ENCODE measurements around the gene QSOX1.
A peak's percentile ranks its signal among the peaks of the same experiment; 100 is the strongest.

The QSOX1 gene

GRCh38 chr1:180236698-180237509, 82.2 kb downstream of the QSOX1 start:
- peaks cover 100% of the 10 kb centered on the region for H3K27me3 ChIP-seq (ENCODE audit: insufficient read depth, insufficient read length)
- peaks cover 27% of the 10 kb centered on the region for H3K4me1 ChIP-seq (ENCODE audit: insufficient read depth, insufficient read length)
- DNase-seq (ENCODE audit: low read depth, low spot score): no peak
- no peak for TF ChIP-seq ZNF274 (IDR thresholded peaks at IDR 0.05; ENCODE audit: low read depth, low read length)
- peak; percentile 82 for TF ChIP-seq SUZ12 (IDR thresholded peaks at IDR 0.05; ENCODE audit: extremely low read depth, insufficient read depth, insufficient read length)
- no peak for TF ChIP-seq YY1 (IDR thresholded peaks at IDR 0.05; ENCODE audit: insufficient read depth, insufficient read length)
- no peak overlapping the region for H3K4me3 ChIP-seq (ENCODE audit: insufficient read length, low read depth)
- H3K9ac ChIP-seq (ENCODE audit: insufficient read length, low read depth): no peak overlapping the region
- H3K9me3 ChIP-seq (ENCODE audit: insufficient read depth, low read length): no peaks in the 10 kb centered on the region
- H3K36me3 ChIP-seq (ENCODE audit: insufficient read depth, insufficient read length, low read length): no peaks in the 10 kb centered on the region

- Histone ChIP-seq H3K27me3 (ENCODE audit: insufficient read depth, insufficient read length) (peaks cover 95% of the 10 kb centered on the region), H3K4me3 (ENCODE audit: insufficient read length, low read depth) (no peak overlapping the region), H3K9ac (ENCODE audit: insufficient read length, low read depth) (no peak overlapping the region), H3K9me3 (ENCODE audit: insufficient read depth, low read length) (no peaks in the 10 kb centered on the region), H3K36me3 (ENCODE audit: insufficient read depth, insufficient read length, low read length) (no peaks in the 10 kb centered on the region), H3K4me1 (ENCODE audit: insufficient read depth, insufficient read length) (peaks cover 16% of the 10 kb centered on the region)
- no peak for DNase-seq (ENCODE audit: low read depth, low spot score)
- no peak for TF ChIP-seq SUZ12 (IDR thresholded peaks at IDR 0.05; ENCODE audit: extremely low read depth, insufficient read depth, insufficient read length)
- no peak for TF ChIP-seq ZNF274 (IDR thresholded peaks at IDR 0.05; ENCODE audit: low read depth, low read length)
- no peak for TF ChIP-seq YY1 (IDR thresholded peaks at IDR 0.05; ENCODE audit: insufficient read depth, insufficient read length)
These were observed 83.3 kb downstream of the QSOX1 start for GRCh38 chr1:180237869-180238476.

GRCh38 chr1:180238675-180239074, 84.0 kb downstream of the QSOX1 start:
- H3K9ac ChIP-seq (ENCODE audit: insufficient read length, low read depth): no peak overlapping the region
- H3K4me1 ChIP-seq (ENCODE audit: insufficient read depth, insufficient read length): peaks cover 11% of the 10 kb centered on the region
- DNase-seq (ENCODE audit: low read depth, low spot score): no peak
- no peaks in the 10 kb centered on the region for H3K9me3 ChIP-seq (ENCODE audit: insufficient read depth, low read length)
- H3K4me3 ChIP-seq (ENCODE audit: insufficient read length, low read depth): no peak overlapping the region
- TF ChIP-seq YY1 (IDR thresholded peaks at IDR 0.05; ENCODE audit: insufficient read depth, insufficient read length) (no peak), SUZ12 (IDR thresholded peaks at IDR 0.05; ENCODE audit: extremely low read depth, insufficient read depth, insufficient read length) (peak; percentile 4), ZNF274 (IDR thresholded peaks at IDR 0.05; ENCODE audit: low read depth, low read length) (no peak)
- no peaks in the 10 kb centered on the region for H3K36me3 ChIP-seq (ENCODE audit: insufficient read depth, insufficient read length, low read length)
- H3K27me3 ChIP-seq (ENCODE audit: insufficient read depth, insufficient read length): peaks cover 88% of the 10 kb centered on the region

- Histone ChIP-seq H3K9me3 (ENCODE audit: insufficient read depth, low read length) (no peaks in the 10 kb centered on the region), H3K36me3 (ENCODE audit: insufficient read depth, insufficient read length, low read length) (no peaks in the 10 kb centered on the region), H3K9ac (ENCODE audit: insufficient read length, low read depth) (no peak overlapping the region), H3K27me3 (ENCODE audit: insufficient read depth, insufficient read length) (peaks cover 81% of the 10 kb centered on the region), H3K4me1 (ENCODE audit: insufficient read depth, insufficient read length) (peaks cover 9% of the 10 kb centered on the region), H3K4me3 (ENCODE audit: insufficient read length, low read depth) (no peak overlapping the region)
- no peak for DNase-seq (ENCODE audit: low read depth, low spot score)
- TF ChIP-seq SUZ12 (IDR thresholded peaks at IDR 0.05; ENCODE audit: extremely low read depth, insufficient read depth, insufficient read length): no peak
- TF ChIP-seq ZNF274 (IDR thresholded peaks at IDR 0.05; ENCODE audit: low read depth, low read length): no peak
- TF ChIP-seq YY1 (IDR thresholded peaks at IDR 0.05; ENCODE audit: insufficient read depth, insufficient read length): no peak
These were observed 84.8 kb downstream of the QSOX1 start for GRCh38 chr1:180239145-180240096.

- peaks cover 56% of the 10 kb centered on the region for H3K27me3 ChIP-seq (ENCODE audit: insufficient read depth, insufficient read length)
- H3K4me3 ChIP-seq (ENCODE audit: insufficient read length, low read depth): no peak overlapping the region
- DNase-seq (ENCODE audit: low read depth, low spot score): no peak
- no peaks in the 10 kb centered on the region for H3K9me3 ChIP-seq (ENCODE audit: insufficient read depth, low read length)
- no peak overlapping the region for H3K9ac ChIP-seq (ENCODE audit: insufficient read length, low read depth)
- H3K36me3 ChIP-seq (ENCODE audit: insufficient read depth, insufficient read length, low read length): no peaks in the 10 kb centered on the region
- no peak for TF ChIP-seq SUZ12 (IDR thresholded peaks at IDR 0.05; ENCODE audit: extremely low read depth, insufficient read depth, insufficient read length)
- TF ChIP-seq ZNF274 (IDR thresholded peaks at IDR 0.05; ENCODE audit: low read depth, low read length): no peak
- no peak for TF ChIP-seq YY1 (IDR thresholded peaks at IDR 0.05; ENCODE audit: insufficient read depth, insufficient read length)
- H3K4me1 ChIP-seq (ENCODE audit: insufficient read depth, insufficient read length): no peaks in the 10 kb centered on the region
These were observed 87.3 kb downstream of the QSOX1 start for GRCh38 chr1:180241716-180242544.

- Histone ChIP-seq H3K9me3 (ENCODE audit: insufficient read depth, low read length) (no peaks in the 10 kb centered on the region), H3K27me3 (ENCODE audit: insufficient read depth, insufficient read length) (peaks cover 42% of the 10 kb centered on the region), H3K36me3 (ENCODE audit: insufficient read depth, insufficient read length, low read length) (no peaks in the 10 kb centered on the region), H3K4me3 (ENCODE audit: insufficient read length, low read depth) (no peak overlapping the region), H3K9ac (ENCODE audit: insufficient read length, low read depth) (no peak overlapping the region), H3K4me1 (ENCODE audit: insufficient read depth, insufficient read length) (peaks cover 6% of the 10 kb centered on the region)
- no peak for DNase-seq (ENCODE audit: low read depth, low spot score)
- TF ChIP-seq YY1 (IDR thresholded peaks at IDR 0.05; ENCODE audit: insufficient read depth, insufficient read length): no peak
- no peak for TF ChIP-seq SUZ12 (IDR thresholded peaks at IDR 0.05; ENCODE audit: extremely low read depth, insufficient read depth, insufficient read length)
- TF ChIP-seq ZNF274 (IDR thresholded peaks at IDR 0.05; ENCODE audit: low read depth, low read length): no peak
These were observed 89.0 kb downstream of the QSOX1 start for GRCh38 chr1:180243517-180244221.
